ENCODE data around the gene GNPTAB. TPM values are rescaled to one million over a fixed set of nuclear protein-coding genes. Genes with fewer than 3 reads are reported as not detected.

The GNPTAB gene
- total and polyA plus RNA-seq, 2 donors (not counting 1 experiment from before 2014, with no cell fraction given) = 10.4 to 79.4 TPM

DNA sequence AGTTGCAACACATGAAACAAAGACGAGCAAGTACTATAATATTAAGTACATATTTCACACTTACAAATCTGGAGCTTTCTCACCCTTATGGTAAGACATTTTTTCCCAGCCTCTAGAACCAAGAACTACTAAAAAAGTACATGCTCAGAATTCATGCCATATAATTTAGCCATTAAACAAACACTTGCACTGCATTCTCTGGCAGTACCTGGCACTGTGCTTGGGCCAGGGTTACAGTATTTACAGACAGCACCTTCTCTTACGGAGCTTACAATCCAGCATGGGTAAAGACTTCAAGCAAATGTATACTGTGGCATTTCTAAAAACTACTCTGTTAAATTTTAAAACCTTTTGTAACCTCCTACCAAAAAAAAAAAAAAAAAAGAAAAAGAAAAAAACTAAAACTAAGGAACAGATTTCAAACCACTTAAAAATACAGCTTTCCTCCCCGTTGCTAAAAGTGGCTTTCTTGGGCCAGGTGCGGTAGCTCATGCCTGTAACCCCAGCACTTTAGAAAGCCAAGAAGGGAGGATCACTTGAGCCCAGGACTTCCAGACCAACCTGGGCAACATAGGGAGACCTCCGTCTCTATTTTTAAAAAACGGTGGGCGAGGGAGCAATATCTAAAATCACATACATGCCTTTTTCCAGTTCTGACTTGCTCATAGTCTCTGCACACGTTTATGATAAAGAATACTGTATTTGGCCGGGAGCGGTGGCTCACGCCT lies 956 bp downstream of the GNPTAB start:
- peak overlapping the region; percentile 84 for H3K9ac ChIP-seq (ENCODE audit: low read length)
- H3K27ac ChIP-seq (ENCODE audit: low read length in 2 of 2) = peak overlapping the region; percentile 67 to 75
- no peaks in the 10 kb centered on the region for H3K27me3 ChIP-seq (replicated peaks in 1 of 4; ENCODE audit: control extremely low read depth in 1 of 4, control insufficient read depth in 3 of 4, insufficient read depth in 4 of 4, low read length in 3 of 4)
- H3K79me2 ChIP-seq (ENCODE audit: control insufficient read depth, insufficient read depth, low read length) = peaks cover 46% of the 10 kb centered on the region
- peak overlapping the region; percentile 92 for H3K27ac Mint-ChIP-seq
- H3K9me3 ChIP-seq (ENCODE audit: control extremely low read depth in 1 of 3, control insufficient read depth in 2 of 3, insufficient read depth in 1 of 3, low read length in 2 of 3) = no peaks in the 10 kb centered on the region
- peak overlapping the region; percentile 87 for H3K4me2 ChIP-seq (replicated peaks; ENCODE audit: low read depth, low read length, poor library complexity, severe bottlenecking)
- H3K4me1 ChIP-seq (ENCODE audit: control insufficient read depth in 2 of 2, insufficient read depth in 2 of 2, low read length in 2 of 2) = peaks cover 17 to 22% of the 10 kb centered on the region in 2 donors
- no peak for ATAC-seq (ENCODE audit: low read depth)
- peak overlapping the region; percentile 65 to 88 (median 82) for H3K4me3 ChIP-seq (ENCODE audit: control extremely low read depth in 1 of 5, extremely low read depth in 1 of 5, insufficient read depth in 1 of 5, low read depth in 2 of 5, low read length in 4 of 5)
- peak; percentile 15 for DNase-seq
- no peaks in the 10 kb centered on the region for H4K20me1 ChIP-seq (ENCODE audit: control insufficient read depth, insufficient read depth, low read length, poor library complexity, severe bottlenecking)
- peak overlapping the region; percentile 80 for H2AFZ ChIP-seq (ENCODE audit: insufficient read depth, low read depth, low read length, poor library complexity, severe bottlenecking)
- 0% methylated on average over 8 of the region's 11 CpGs for WGBS (ENCODE audit: insufficient coverage)
- CTCF ChIA-PET = interaction anchor here (0.7 to 6.8 kb wide), 21 partner anchors 9 to 423 kb away, joined by 3 to 91 read pairs (median 6); partner anchors contain the start of genes ARL1 and DRAM1
- H3K36me3 ChIP-seq (replicated peaks in 1 of 2; ENCODE audit: control extremely low read depth in 1 of 2, control insufficient read depth in 1 of 2, extremely low read depth in 1 of 2, insufficient read depth in 2 of 2, low read length in 1 of 2) = no peaks in the 10 kb centered on the region
- H3K4me3 Mint-ChIP-seq = peak overlapping the region; percentile 99
- H3K9me3 Mint-ChIP-seq (ENCODE audit: insufficient read depth) = no peaks in the 10 kb centered on the region
- intact Hi-C loops (cut with micrococcal nuclease) = loop anchor here (1.0 to 10.0 kb wide), 9 partner anchors 33 to 555 kb away; partner anchors contain the start of genes DRAM1, NUP37 and PARPBP
- H3K27me3 Mint-ChIP-seq = no peaks in the 10 kb centered on the region
- peaks cover 40% of the 10 kb centered on the region for H3K4me1 Mint-ChIP-seq
- TF ChIP-seq, protein P1, sequence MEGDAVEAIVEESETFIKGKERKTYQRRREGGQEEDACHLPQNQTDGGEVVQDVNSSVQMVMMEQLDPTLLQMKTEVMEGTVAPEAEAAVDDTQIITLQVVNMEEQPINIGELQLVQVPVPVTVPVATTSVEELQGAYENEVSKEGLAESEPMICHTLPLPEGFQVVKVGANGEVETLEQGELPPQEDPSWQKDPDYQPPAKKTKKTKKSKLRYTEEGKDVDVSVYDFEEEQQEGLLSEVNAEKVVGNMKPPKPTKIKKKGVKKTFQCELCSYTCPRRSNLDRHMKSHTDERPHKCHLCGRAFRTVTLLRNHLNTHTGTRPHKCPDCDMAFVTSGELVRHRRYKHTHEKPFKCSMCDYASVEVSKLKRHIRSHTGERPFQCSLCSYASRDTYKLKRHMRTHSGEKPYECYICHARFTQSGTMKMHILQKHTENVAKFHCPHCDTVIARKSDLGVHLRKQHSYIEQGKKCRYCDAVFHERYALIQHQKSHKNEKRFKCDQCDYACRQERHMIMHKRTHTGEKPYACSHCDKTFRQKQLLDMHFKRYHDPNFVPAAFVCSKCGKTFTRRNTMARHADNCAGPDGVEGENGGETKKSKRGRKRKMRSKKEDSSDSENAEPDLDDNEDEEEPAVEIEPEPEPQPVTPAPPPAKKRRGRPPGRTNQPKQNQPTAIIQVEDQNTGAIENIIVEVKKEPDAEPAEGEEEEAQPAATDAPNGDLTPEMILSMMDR (IDR thresholded peaks at IDR 0.05) = no peak
- TF ChIP-seq EZH2 (IDR thresholded peaks at IDR 0.05; ENCODE audit: borderline replicate concordance, insufficient read depth, low read depth, low read length, poor library complexity, severe bottlenecking) = no peak
- POLR2A ChIA-PET = interaction anchor here (0.7 to 1.4 kb wide), 2 partner anchors 10 to 191 kb away, joined by 4 to 6 read pairs; no protein-coding TSS in a partner anchor
